GM12878 (cell line): ENCODE results near the gene NBR1. TPM values are rescaled to one million over a fixed set of nuclear protein-coding genes. Genes with fewer than 3 reads are reported as not detected.
A peak's percentile ranks its signal among the peaks of the same experiment; 100 is the strongest.

Source experiments
- BCL11A ChIP-seq: IDR thresholded peaks from 2 replicates; pipeline ENCODE4 v1.6.1; 2011; ENCODE audit warnings: low read depth, low read length
- BCL3 ChIP-seq: IDR thresholded peaks from 2 replicates; pipeline ENCODE4 v1.6.1; 2011; ENCODE audit warnings: borderline replicate concordance, low read depth, mild to moderate bottlenecking, moderate library complexity, low read length; ENCODE audit not compliant: insufficient read depth, poor library complexity, severe bottlenecking
- E4F1 ChIP-seq: fragments of 450-650 bp; IDR thresholded peaks from 2 replicates; pipeline ENCODE4 v1.6.1; 2018; ENCODE audit warnings: borderline replicate concordance, mild to moderate bottlenecking; ENCODE audit not compliant: partially characterized antibody
- MYC ChIP-seq: IDR thresholded peaks from 2 replicates; pipeline ENCODE4 v1.6.1; 2011; ENCODE audit warnings: mild to moderate bottlenecking, low read length, moderate library complexity, inconsistent platforms; ENCODE audit not compliant: insufficient read depth, insufficient replicate concordance, insufficient read length, severe bottlenecking
- NKRF ChIP-seq: fragments of 450-650 bp; conservative IDR thresholded peaks from 2 replicates; pipeline ENCODE4 v1.6.1; 2017; ENCODE audit warnings: mild to moderate bottlenecking, moderate library complexity
- POLR2AphosphoS2 ChIP-seq: IDR thresholded peaks from 2 replicates; pipeline ENCODE4 v1.6.1; 2011; ENCODE audit warnings: low read depth, mild to moderate bottlenecking, low read length, improper control_type of control experiment, moderate library complexity
- RBBP5 ChIP-seq: fragments of 200-600 bp; sonication (generic); conservative IDR thresholded peaks from 2 replicates; pipeline ENCODE4 v1.6.1; 2016
- SMARCA5 ChIP-seq: fragments of 450-650 bp; IDR thresholded peaks from 2 replicates; pipeline ENCODE4 v1.6.1; 2017; ENCODE audit warnings: mild to moderate bottlenecking
- SPI1 ChIP-seq: IDR thresholded peaks from 2 replicates; pipeline ENCODE4 v1.6.1; 2011; ENCODE audit warnings: low read depth, mild to moderate bottlenecking, low read length, moderate library complexity, borderline replicate concordance; ENCODE audit not compliant: insufficient read depth
- SUPT20H ChIP-seq: IDR thresholded peaks from 2 replicates; pipeline ENCODE4 v1.6.1; 2011; ENCODE audit warnings: low read depth, mild to moderate bottlenecking, low read length, moderate library complexity, borderline replicate concordance; ENCODE audit not compliant: control insufficient read depth
- TAF1 ChIP-seq: IDR thresholded peaks from 2 replicates; pipeline ENCODE4 v1.6.1; 2011; ENCODE audit warnings: mild to moderate bottlenecking, low read depth, low read length, borderline replicate concordance
- TCF3 ChIP-seq: IDR thresholded peaks from 2 replicates; pipeline ENCODE4 v1.6.1; 2012; ENCODE audit warnings: low read depth, mild to moderate bottlenecking, low read length, borderline replicate concordance; ENCODE audit not compliant: insufficient read depth
- USF2 ChIP-seq: IDR thresholded peaks from 2 replicates; pipeline ENCODE4 v1.6.1; 2011; ENCODE audit warnings: low read depth, low read length, improper control_type of control experiment, borderline replicate concordance
- ZBTB11 ChIP-seq: fragments of 450-650 bp; formaldehyde crosslinking; IDR thresholded peaks from 2 replicates; pipeline ENCODE4 v1.5.0; 2022; ENCODE audit warnings: mild to moderate bottlenecking, missing genetic modification characterization
- ZNF384 ChIP-seq: IDR thresholded peaks from 2 replicates; pipeline ENCODE4 v1.6.1; 2012; ENCODE audit warnings: low read depth, mild to moderate bottlenecking, low read length, improper control_type of control experiment, borderline replicate concordance
- polyA plus RNA-seq, 11 experiments: library from polyadenylated mRNA; depleted of rRNA in 4 of 11; unstranded in 6 of 11; stranded (reverse) in 5 of 11; fragments of >200 nt; fragmentation: Nextera tagmentation in 4 of 11; fragmentation: Illumina TruSeq in 1 of 11; extraction: Ambion mirVana in 4 of 11; extraction: Trizol in 1 of 11; gene quantifications; 1 replicate in 1 of 11; 2 replicates in 10 of 11; pipeline versions ENCODE4 v1.2.1 to v1.2.3, GENCODE V29; 2011 to 2016; ENCODE audit warnings: inconsistent platforms in 2 of 11, missing spikeins in 2 of 11, low read depth in 1 of 11
- total RNA-seq, 4 experiments: library from RNA; depleted of rRNA in 3 of 4; stranded (reverse); fragments of >200 nt in 3 of 4; fragmentation: Illumina TruSeq in 1 of 4; extraction: Trizol in 1 of 4; gene quantifications; 2 replicates each; pipeline versions ENCODE4 v1.2.1 to v1.2.3, GENCODE V29; 2013 to 2021

Gene NBR1
- total and polyA plus RNA-seq, 10 of the 15 experiments (the other 5 are each of a cell fraction or from before 2014, with no cell fraction given), result 3.5 to 55.2 (median 28.2) TPM

GRCh38 chr17:43170766-43171585 lies at the start of gene NBR1 (continued):
- no peak for TF ChIP-seq ZBTB11 (CRISPR knock-in tag)
- TF ChIP-seq E4F1, result no peak
- no peak for TF ChIP-seq SUPT20H
- TF ChIP-seq TAF1, result peak; percentile 81
- TF ChIP-seq TCF3, result no peak
- TF ChIP-seq USF2, result no peak
- no peak for TF ChIP-seq RBBP5
- TF ChIP-seq ZNF384, result no peak
- 0 out of 2 replicates have a peak, but pooled peaks have one; percentile 8 for TF ChIP-seq NKRF
- TF ChIP-seq SPI1, result peak; percentile 64; the same call in 1 of the 2 replicates
- TF ChIP-seq SMARCA5, result no peak
- TF ChIP-seq BCL3, result peak; percentile 36
- TF ChIP-seq BCL11A, result peak; percentile 20; the same call in 1 of the 2 replicates
- peak; percentile 42 for TF ChIP-seq MYC
- peak; percentile 83; the same call in 1 of the 2 replicates for TF ChIP-seq POLR2AphosphoS2
